Upper lobe of left lung (tissue), 6 donors: Measurements from ENCODE around the gene ABL1. TPM values are rescaled to one million over a fixed set of nuclear protein-coding genes. Genes with fewer than 3 reads are reported as not detected.
A peak's percentile ranks its signal among the peaks of the same experiment; 100 is the strongest.

ENCODE experiments used
- ATAC-seq, 2 donors: fragments of 200-7000 bp; cut with Tn5 transposase; one replicate each; pipeline ENCODE4 v1.9.1; 2022; ENCODE audit warnings: mild to moderate bottlenecking in 2 of 2, moderate library complexity in 2 of 2; ENCODE audit not compliant: low FRiP score in 2 of 2
- DNase-seq, 2 donors: peaks; one replicate each; pipeline ENCODE4 v3.0.0-alpha.2; 2019 to 2020
- H3K27ac ChIP-seq, 4 donors: fragments of 200-600 bp; sonication (generic); one replicate each; pipeline ENCODE4 v1.5.1; 2016 to 2019
- H3K27me3 ChIP-seq, 4 donors: fragments of 200-600 bp; sonication (generic); one replicate each; pipeline ENCODE4 v1.5.1; 2017 to 2019
- H3K36me3 ChIP-seq, 4 donors: fragments of 200-600 bp; sonication (generic); one replicate each; pipeline ENCODE4 v1.5.1; 2016 to 2019
- H3K4me1 ChIP-seq, 4 donors: fragments of 200-600 bp; sonication (generic); one replicate each; pipeline ENCODE4 v1.5.1; 2018 to 2019
- H3K4me3 ChIP-seq, 4 donors: fragments of 200-600 bp; sonication (generic); one replicate each; pipeline ENCODE4 v1.5.1; 2017 to 2019; ENCODE audit warnings: mild to moderate bottlenecking in 2 of 4, moderate library complexity in 1 of 4
- H3K9me3 ChIP-seq, 4 donors: fragments of 200-600 bp; sonication (generic); one replicate each; pipeline ENCODE4 v1.5.1; 2018 to 2019
- CTCF ChIP-seq, 6 experiments: fragments of 450-650 bp in 4 of 6; fragments of 200-600 bp in 2 of 6; sonication (generic) in 2 of 6; IDR thresholded peaks; one replicate each; pipeline ENCODE4 v1.5.1; 2016 to 2019; ENCODE audit warnings: antibody characterized with exemption in 6 of 6
- EP300 ChIP-seq, 4 donors: sonication (generic); formaldehyde crosslinking; IDR thresholded peaks; one replicate each; pipeline ENCODE4 v1.5.1; 2017; ENCODE audit warnings: antibody characterized with exemption in 4 of 4, control low read depth in 2 of 4
- POLR2A ChIP-seq, 4 donors: fragments of 450-650 bp; IDR thresholded peaks; one replicate each; pipeline ENCODE4 v1.5.1; 2016 to 2017; ENCODE audit warnings: antibody characterized with exemption in 4 of 4, mild to moderate bottlenecking in 2 of 4
- POLR2AphosphoS5 ChIP-seq, 2 donors: sonication (generic); formaldehyde crosslinking; IDR thresholded peaks; one replicate each; pipeline ENCODE4 v1.5.1; 2017; ENCODE audit warnings: antibody characterized with exemption in 2 of 2
- WGBS, 2 donors: methylation state at CpG; one replicate each; pipeline ENCODE4 v1.1.5; 2017 to 2018; 5-methylcytosine and 5-hydroxymethylcytosine counted together
- total RNA-seq, 6 donors: library from RNA; depleted of rRNA in 4 of 6; stranded (reverse); fragments of >200 nt in 4 of 6; gene quantifications; one replicate each; pipeline versions ENCODE4 v1.1.0 to v1.2.1, GENCODE V29; 2016 to 2021
- donor health status: DM: no; HTN: no; CAD: no; lungs with moderate emphysema.
- donor health status: DM: no; HTN: yes; CAD: no; lungs with severe emphysema.

ABL1 gene
- total RNA-seq, 6 donors from 2014 or later: 39.8 to 56.5 (median 47.0) TPM

DNA sequence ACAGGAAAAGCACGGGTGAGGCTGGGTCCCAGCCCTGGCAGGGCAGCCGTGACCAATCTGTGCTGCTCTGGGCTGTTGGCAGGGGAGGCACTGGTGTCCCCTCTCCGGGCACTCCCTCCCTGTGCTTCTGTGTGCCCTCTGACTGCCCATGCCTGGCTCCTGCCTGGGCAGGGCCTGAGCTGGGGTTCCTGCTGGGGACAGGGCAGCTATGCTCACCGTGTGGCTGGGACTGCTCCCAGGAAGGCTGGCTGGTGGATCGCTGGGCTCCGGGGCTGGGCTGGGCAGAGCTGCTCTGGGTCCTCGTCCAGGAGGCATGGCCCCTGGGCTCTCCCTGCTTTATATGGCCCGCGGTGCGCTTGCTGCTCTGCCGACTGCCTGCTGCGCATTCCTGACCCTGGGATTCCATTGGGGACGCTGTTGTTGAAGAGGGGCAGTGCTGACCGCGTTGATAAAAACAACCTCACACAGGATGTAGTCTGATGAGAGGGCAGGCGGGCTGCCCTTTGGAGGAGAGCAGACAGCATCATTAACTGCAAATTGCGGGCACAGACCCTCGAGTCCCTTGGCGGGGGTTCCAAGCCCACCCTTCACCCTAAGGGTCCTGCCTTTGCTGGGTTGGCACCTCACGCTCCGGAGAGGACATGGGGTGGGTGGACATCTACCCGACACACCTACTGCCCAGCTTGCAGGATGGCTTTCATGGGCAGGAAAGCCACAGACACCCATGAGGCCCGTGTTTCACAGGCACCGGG is 60.6 kb downstream of the ABL1 start:
- Histone ChIP-seq H3K27ac (no peak overlapping the region), H3K9me3 (no peaks in the 10 kb centered on the region), H3K4me1 (peaks cover 0 to 10% (median 0%) of the 10 kb centered on the region in 4 donors), H3K27me3 (peaks cover 0 to 5% (median 0%) of the 10 kb centered on the region in 4 donors), H3K4me3 (no peak overlapping the region), H3K36me3 (peaks cover 0 to 30% (median 4%) of the 10 kb centered on the region in 4 donors)
- TF ChIP-seq POLR2AphosphoS5 (IDR thresholded peaks at IDR 0.05): no peak
- no peak for TF ChIP-seq EP300 (IDR thresholded peaks at IDR 0.05)
- TF ChIP-seq CTCF (IDR thresholded peaks at IDR 0.05): no peak
- TF ChIP-seq POLR2A (IDR thresholded peaks at IDR 0.05): no peak
- DNase-seq (no peak), ATAC-seq (peak in 1 of 2 donors; percentile 1)
- 63 to 71% methylated on average over 11 to 17 of the region's 24 CpGs for WGBS, 2 donors

DNA sequence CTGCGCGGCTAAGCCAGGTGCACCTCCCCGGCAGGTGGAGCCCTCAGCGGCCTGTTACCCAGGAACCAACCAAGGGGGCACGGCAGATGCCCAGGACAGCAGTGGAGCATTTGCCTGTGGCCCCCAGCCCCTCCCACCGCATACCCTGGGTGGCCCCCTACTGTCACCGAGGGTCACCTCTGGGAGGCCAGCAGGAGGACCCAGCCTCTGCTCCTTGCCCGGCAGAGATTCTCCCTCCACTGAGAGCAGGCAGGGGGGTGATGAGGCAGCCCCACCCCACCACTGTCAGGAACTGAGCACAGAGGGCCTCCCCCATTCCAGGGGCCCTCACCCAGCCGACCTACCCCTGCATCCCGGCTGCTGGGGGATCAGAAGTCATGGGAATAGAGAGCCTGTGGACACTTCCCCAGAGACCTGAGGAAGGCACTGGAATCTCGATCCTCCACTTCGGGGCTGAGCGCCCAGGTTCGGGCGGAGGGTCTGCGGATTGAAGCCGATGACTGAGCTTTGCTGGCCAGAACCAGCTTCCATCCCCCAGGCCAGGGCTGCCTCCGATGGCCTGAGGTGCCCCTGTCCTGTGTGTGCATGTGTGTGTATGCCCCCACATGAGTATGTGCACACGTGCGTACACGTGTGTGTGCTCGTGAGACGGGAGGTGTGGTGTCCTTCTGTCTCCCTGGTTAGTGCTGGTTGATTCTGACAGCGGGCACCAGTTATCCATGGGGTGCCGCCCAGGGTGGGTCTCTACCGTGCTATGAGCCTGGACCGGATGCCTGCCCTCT is 61.4 kb downstream of the ABL1 start, which contains the start of gene QRFP:
QRFP (minus strand) TSS at position 580 of the 782 bp plus-strand sequence. CDS start 2,974 bp downstream, outside the sequence.
- H3K36me3 ChIP-seq: peaks cover 0 to 22% (median 4%) of the 10 kb centered on the region in 4 donors
- WGBS, 2 donors: 79% methylated on average over 22 of the region's 27 CpGs; no CpG with 5 or more reads in 1 of the 2 donors
- H3K27me3 ChIP-seq: peaks cover 0 to 5% (median 0%) of the 10 kb centered on the region in 4 donors
- TF ChIP-seq CTCF (IDR thresholded peaks at IDR 0.05) (no peak), POLR2A (IDR thresholded peaks at IDR 0.05) (no peak), EP300 (IDR thresholded peaks at IDR 0.05) (no peak), POLR2AphosphoS5 (IDR thresholded peaks at IDR 0.05) (no peak)
- H3K4me1 ChIP-seq: peaks cover 0 to 10% (median 0%) of the 10 kb centered on the region in 4 donors
- H3K9me3 ChIP-seq: no peaks in the 10 kb centered on the region
- no peak within 1 kb of the TSS for H3K4me3 ChIP-seq
- ATAC-seq: no peak
- no peak within 1 kb of the TSS for H3K27ac ChIP-seq
- no peak for DNase-seq

DNA sequence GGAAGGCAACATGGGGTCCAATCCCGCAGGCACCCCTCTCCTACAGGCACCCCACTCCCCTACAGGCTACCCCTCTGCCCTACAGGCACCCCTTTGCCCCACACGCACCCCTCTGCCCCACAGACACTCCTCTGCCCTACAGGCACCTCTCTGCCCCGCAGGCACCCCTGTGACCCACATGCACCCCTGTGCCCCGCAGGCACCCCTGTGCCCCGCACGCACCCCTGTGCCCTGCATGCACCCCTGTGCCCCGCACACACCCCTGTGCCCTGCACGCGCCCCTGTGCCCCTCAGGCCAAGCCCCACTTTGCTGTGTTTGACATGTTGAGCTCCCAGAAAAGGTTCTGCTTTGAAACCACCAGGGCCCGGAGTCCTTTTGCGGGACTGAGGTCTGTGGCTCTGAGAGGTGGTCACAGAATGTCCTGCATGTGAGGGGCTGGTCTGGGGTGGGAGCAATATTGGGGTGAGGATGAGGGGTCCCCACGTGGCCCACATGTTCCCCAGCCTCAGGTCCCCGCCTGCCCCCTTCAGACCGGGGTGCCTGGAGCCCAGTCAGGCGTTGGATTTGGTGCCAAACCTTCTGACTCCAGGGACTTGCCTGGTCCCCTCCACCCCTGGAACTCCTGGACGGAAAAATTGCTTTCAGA is 62.2 kb downstream of the ABL1 start:
- WGBS, 2 donors: 78 to 87% methylated on average over 13 of the region's 16 CpGs
- no peak for TF ChIP-seq POLR2A (IDR thresholded peaks at IDR 0.05)
- no peak for TF ChIP-seq POLR2AphosphoS5 (IDR thresholded peaks at IDR 0.05)
- TF ChIP-seq EP300 (IDR thresholded peaks at IDR 0.05): no peak
- no peak for TF ChIP-seq CTCF (IDR thresholded peaks at IDR 0.05)
- Histone ChIP-seq H3K4me3 (no peak overlapping the region), H3K4me1 (peaks cover 0 to 10% (median 0%) of the 10 kb centered on the region in 4 donors), H3K27me3 (peaks cover 0 to 5% (median 0%) of the 10 kb centered on the region in 4 donors), H3K27ac (no peak overlapping the region), H3K36me3 (peaks cover 0 to 16% (median 4%) of the 10 kb centered on the region in 4 donors), H3K9me3 (no peaks in the 10 kb centered on the region)
- ATAC-seq (no peak), DNase-seq (no peak)

- 76 to 80% methylated on average over 13 to 22 of the region's 29 CpGs for WGBS, 2 donors
- ATAC-seq: no peak
- TF ChIP-seq CTCF (IDR thresholded peaks at IDR 0.05) (no peak), EP300 (IDR thresholded peaks at IDR 0.05) (no peak), POLR2A (IDR thresholded peaks at IDR 0.05) (no peak), POLR2AphosphoS5 (IDR thresholded peaks at IDR 0.05) (no peak)
- Histone ChIP-seq H3K36me3 (peaks cover 0 to 8% (median 3%) of the 10 kb centered on the region in 4 donors), H3K27ac (no peak overlapping the region), H3K9me3 (no peaks in the 10 kb centered on the region), H3K4me1 (peaks cover 0 to 10% (median 0%) of the 10 kb centered on the region in 4 donors), H3K4me3 (no peak overlapping the region), H3K27me3 (peaks cover 0 to 5% (median under 1%) of the 10 kb centered on the region in 4 donors)
- DNase-seq: peak in 1 of 2 donors; percentile 71
These were observed 62.9 kb downstream of the ABL1 start for GRCh38 chr9:130897848-130898551.
